ENCODE data around the gene LRRC57. TPM values are rescaled to one million over a fixed set of nuclear protein-coding genes. Genes with fewer than 3 reads are reported as not detected.
A peak's percentile ranks its signal among the peaks of the same experiment; 100 is the strongest.

The LRRC57 gene
- total RNA-seq, 6 donors from 2014 or later: 24.0 to 48.2 (median 31.2) TPM

DNA sequence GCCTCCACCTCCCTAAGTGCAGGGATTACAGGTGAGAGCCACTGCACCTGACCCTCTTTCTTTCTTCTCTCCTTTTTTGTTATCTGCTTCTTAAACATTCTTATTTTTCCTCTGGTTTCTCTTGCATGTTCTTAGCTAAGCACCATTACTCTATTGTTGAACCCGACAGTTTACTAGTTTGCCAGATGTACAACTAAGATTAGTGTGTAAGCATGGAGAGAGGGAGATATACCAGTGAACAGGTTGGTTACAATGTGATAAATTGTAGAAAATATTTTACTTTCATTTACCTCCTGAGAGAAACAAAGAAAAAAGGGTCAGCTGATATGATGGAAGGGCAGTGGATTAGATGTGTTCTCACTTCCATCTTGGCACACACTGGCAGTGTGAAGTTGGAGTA lies 5.0 kb upstream of the LRRC57 start:
- H3K4me1 ChIP-seq: peaks cover 8 to 14% (median 11%) of the 10 kb centered on the region in 4 donors
- H3K27me3 ChIP-seq: no peaks in the 10 kb centered on the region
- ATAC-seq (ENCODE audit: low FRiP score in 2 of 2): no peak
- no peak for DNase-seq
- no peaks in the 10 kb centered on the region for H3K9me3 ChIP-seq
- 88 to 97% methylated on average over 1 of the region's 1 CpG for WGBS, 2 donors
- no peak overlapping the region for H3K27ac ChIP-seq
- TF ChIP-seq, protein P1, sequence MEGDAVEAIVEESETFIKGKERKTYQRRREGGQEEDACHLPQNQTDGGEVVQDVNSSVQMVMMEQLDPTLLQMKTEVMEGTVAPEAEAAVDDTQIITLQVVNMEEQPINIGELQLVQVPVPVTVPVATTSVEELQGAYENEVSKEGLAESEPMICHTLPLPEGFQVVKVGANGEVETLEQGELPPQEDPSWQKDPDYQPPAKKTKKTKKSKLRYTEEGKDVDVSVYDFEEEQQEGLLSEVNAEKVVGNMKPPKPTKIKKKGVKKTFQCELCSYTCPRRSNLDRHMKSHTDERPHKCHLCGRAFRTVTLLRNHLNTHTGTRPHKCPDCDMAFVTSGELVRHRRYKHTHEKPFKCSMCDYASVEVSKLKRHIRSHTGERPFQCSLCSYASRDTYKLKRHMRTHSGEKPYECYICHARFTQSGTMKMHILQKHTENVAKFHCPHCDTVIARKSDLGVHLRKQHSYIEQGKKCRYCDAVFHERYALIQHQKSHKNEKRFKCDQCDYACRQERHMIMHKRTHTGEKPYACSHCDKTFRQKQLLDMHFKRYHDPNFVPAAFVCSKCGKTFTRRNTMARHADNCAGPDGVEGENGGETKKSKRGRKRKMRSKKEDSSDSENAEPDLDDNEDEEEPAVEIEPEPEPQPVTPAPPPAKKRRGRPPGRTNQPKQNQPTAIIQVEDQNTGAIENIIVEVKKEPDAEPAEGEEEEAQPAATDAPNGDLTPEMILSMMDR (IDR thresholded peaks at IDR 0.05): no peak
- TF ChIP-seq EP300 (IDR thresholded peaks at IDR 0.05): no peak
- TF ChIP-seq POLR2A (IDR thresholded peaks at IDR 0.05): no peak
- TF ChIP-seq POLR2AphosphoS5 (IDR thresholded peaks at IDR 0.05): no peak
- H3K36me3 ChIP-seq: peaks cover 0 to 7% (median 3%) of the 10 kb centered on the region in 4 donors
- no peak overlapping the region for H3K4me3 ChIP-seq

DNA sequence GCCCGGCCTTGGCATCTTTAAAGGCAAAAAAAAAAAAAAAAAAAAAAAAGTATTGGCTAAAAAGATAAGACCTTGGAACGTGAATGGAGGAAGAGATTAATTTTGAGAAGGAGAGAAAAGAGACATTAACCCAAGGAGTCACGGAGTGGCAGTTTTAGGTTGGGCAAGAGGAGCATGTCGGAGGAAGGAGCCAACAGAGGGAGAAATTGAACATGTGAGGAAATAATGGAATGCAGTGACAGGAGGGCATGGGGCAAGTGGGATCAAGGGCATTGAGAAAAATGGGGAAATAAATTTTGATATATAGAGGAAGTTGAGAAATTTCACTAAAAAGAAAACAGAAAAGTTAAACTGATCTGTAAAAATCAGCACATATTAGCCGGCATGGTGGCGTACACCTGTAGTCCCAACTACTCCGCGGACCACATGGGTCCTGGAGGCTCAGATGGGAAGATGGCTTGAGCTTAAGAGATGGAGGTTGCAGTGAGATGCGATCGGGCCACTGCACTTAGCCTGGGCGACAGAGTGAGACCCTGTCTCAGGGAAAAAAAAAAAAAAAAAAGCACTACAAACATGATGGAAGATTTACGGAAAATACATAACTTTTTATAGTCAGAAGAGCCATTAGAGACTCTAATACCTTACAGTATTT lies 1.3 kb upstream of the LRRC57 start:
- Histone ChIP-seq H3K27ac (peak overlapping the region in 3 of 4 donors; percentile 10 to 98 (median 98)), H3K9me3 (no peaks in the 10 kb centered on the region), H3K4me1 (peaks cover 26 to 45% (median 32%) of the 10 kb centered on the region in 4 donors), H3K36me3 (peaks cover 0 to 8% (median 0%) of the 10 kb centered on the region in 4 donors), H3K27me3 (no peaks in the 10 kb centered on the region), H3K4me3 (peak overlapping the region in 3 of 4 donors; percentile 69 to 99 (median 94))
- ATAC-seq (ENCODE audit: low FRiP score in 2 of 2) (no peak), DNase-seq (no peak)
- 62 to 65% methylated on average over 12 of the region's 12 CpGs for WGBS, 2 donors
- TF ChIP-seq EP300 (IDR thresholded peaks at IDR 0.05): no peak

DNA sequence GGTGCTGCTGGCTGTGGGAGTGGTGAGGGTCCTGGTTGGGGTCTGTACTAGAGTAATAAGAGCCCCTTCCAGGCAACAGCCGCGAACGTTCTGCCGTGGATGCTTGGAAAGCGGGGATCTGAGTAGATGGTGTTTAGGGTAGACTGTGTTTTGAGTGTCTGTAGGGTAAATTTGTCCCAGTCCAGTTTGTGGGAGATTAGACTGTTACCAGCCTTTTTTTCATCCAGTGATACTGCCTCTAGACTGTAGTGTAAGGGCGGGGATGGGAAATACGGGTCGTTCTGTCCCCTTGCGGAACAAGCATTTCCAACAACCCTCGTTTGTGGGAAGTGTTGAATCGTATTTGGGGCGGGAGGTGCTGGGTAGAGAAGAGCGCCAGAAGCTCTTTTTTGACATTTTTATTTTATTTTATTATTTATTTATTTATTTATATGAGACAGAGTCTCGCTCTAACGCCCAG lies 469 bp upstream of the LRRC57 start:
- peak in 1 of 2 donors; percentile 23 for DNase-seq
- 1% methylated on average over 10 to 15 of the region's 15 CpGs for WGBS, 2 donors
- peak; percentile 50 to 70 for ATAC-seq (ENCODE audit: low FRiP score in 2 of 2)
- H3K9me3 ChIP-seq: no peaks in the 10 kb centered on the region
- H3K4me1 ChIP-seq: peaks cover 26 to 46% (median 33%) of the 10 kb centered on the region in 4 donors
- no peaks in the 10 kb centered on the region for H3K27me3 ChIP-seq
- peak overlapping the region; percentile 69 to 99 (median 92) for H3K4me3 ChIP-seq
- H3K36me3 ChIP-seq: peaks cover 3 to 16% (median 5%) of the 10 kb centered on the region in 4 donors
- no peak for TF ChIP-seq POLR2A (IDR thresholded peaks at IDR 0.05)
- TF ChIP-seq, protein P1 (IDR thresholded peaks at IDR 0.05): no peak
- no peak for TF ChIP-seq POLR2AphosphoS5 (IDR thresholded peaks at IDR 0.05)
- TF ChIP-seq EP300 (IDR thresholded peaks at IDR 0.05): no peak
- peak overlapping the region; percentile 90 to 98 (median 96) for H3K27ac ChIP-seq

DNA sequence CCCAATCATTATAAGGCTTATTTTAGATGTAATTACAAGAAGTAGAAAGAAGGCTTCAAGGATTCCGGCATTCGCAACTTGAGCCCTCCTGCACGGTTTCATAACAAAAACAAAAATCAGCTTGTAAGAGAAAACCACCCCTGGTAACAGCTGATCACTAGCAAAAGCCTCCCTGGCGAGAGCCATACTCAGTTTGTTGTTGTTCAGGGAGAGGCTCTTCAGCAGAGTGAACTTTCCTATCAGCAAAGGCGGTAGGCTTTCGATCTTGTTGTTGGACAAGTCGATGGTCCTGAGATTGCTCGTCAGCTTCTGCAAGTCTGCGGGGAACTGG lies 710 bp downstream of the LRRC57 start:
- ATAC-seq (ENCODE audit: low FRiP score in 2 of 2) (peak; percentile 22 to 48), DNase-seq (no peak)
- Histone ChIP-seq H3K4me3 (peak overlapping the region; percentile 69 to 99 (median 92)), H3K9me3 (no peaks in the 10 kb centered on the region), H3K27ac (peak overlapping the region; percentile 90 to 98 (median 96)), H3K36me3 (peaks cover 4 to 28% (median 16%) of the 10 kb centered on the region in 4 donors), H3K4me1 (peaks cover 24 to 46% (median 33%) of the 10 kb centered on the region in 4 donors), H3K27me3 (no peaks in the 10 kb centered on the region)
- TF ChIP-seq, protein P1 (IDR thresholded peaks at IDR 0.05): no peak
- TF ChIP-seq EP300 (IDR thresholded peaks at IDR 0.05): no peak
- TF ChIP-seq POLR2A (IDR thresholded peaks at IDR 0.05): no peak
- WGBS, 2 donors: 3 to 4% methylated on average over 9 of the region's 9 CpGs

DNA sequence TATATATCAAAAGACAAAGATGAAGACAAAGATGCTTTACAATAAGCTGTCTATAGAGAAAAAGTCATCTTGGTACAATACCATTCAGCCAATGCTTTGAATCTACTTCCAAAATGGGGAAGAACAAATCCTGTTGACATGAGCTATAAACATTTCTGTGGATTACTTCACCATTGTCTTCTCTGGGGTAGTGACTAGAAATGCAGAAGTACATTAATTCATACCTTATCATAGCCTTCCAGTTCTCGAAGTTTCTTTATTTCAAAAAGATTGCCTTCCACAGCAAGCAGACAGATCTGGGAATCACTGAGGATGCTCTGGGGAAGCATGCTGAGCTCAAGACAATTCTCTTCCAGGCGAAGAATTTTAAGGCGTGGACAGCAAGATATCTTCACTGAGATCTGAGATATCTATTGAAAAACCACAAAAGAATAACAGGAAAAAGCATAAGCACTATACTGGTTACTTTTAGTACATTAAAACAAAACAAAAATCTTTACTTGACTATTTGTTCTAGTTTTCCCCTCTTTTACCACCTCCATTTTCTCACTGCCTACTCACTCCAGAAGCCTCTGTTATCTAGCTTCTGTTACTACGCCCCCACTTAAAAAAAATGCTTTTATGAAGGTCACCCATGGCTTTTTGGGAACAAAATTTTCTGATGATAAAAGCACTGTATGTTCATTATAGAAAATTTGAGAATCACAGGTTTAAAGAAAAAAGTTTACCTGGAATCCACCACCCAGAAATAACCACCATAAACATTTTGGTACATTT lies 3.6 kb downstream of the LRRC57 start:
- ATAC-seq (ENCODE audit: low FRiP score in 2 of 2) (no peak), DNase-seq (no peak)
- H3K36me3 ChIP-seq: peaks cover 4 to 47% (median 21%) of the 10 kb centered on the region in 4 donors
- no peaks in the 10 kb centered on the region for H3K9me3 ChIP-seq
- H3K4me1 ChIP-seq: peaks cover 21 to 40% (median 29%) of the 10 kb centered on the region in 4 donors
- WGBS, 2 donors: 77% methylated on average over 4 of the region's 4 CpGs
- peak overlapping the region in 3 of 4 donors; percentile 17 to 38 (median 29) for H3K27ac ChIP-seq
- no peaks in the 10 kb centered on the region for H3K27me3 ChIP-seq
- TF ChIP-seq, protein P1 (IDR thresholded peaks at IDR 0.05): no peak
- TF ChIP-seq POLR2AphosphoS5 (IDR thresholded peaks at IDR 0.05) (no peak), EP300 (IDR thresholded peaks at IDR 0.05) (no peak), POLR2A (IDR thresholded peaks at IDR 0.05) (no peak)
- H3K4me3 ChIP-seq: no peak overlapping the region

All from upper lobe of left lung (tissue), 6 donors.